Lung (tissue), 12 donors: ENCODE results near the gene PRKCA. TPM values are rescaled to one million over a fixed set of nuclear protein-coding genes. Genes with fewer than 3 reads are reported as not detected.

Experiments
- ATAC-seq: fragments of 200-7000 bp; cut with Tn5 transposase; one replicate; pipeline ENCODE4 v1.9.1; 2020; ENCODE audit warnings: moderate number of reproducible peaks; ENCODE audit not compliant: insufficient read depth, low FRiP score
- DNase-seq, 3 donors: peaks; one replicate each; pipeline ENCODE4 v3.0.0-alpha.2; 2013 to 2017
- H3K27ac ChIP-seq, 2 donors: one replicate each; pipeline ENCODE4 v1.5.1; 2013; ENCODE audit warnings: mild to moderate bottlenecking in 2 of 2, moderate library complexity in 2 of 2, control low read depth in 1 of 2, inconsistent platforms in 1 of 2, low read depth in 1 of 2, low read length in 1 of 2
- H3K27me3 ChIP-seq, 3 donors: one replicate each; pipeline ENCODE4 v1.5.1; 2013; ENCODE audit warnings: low read length in 2 of 3; ENCODE audit not compliant: control insufficient read depth in 3 of 3, insufficient read depth in 3 of 3
- H3K36me3 ChIP-seq, 4 donors: one replicate each; pipeline ENCODE4 v1.5.1; 2013; ENCODE audit warnings: low read length in 4 of 4, mild to moderate bottlenecking in 1 of 4, moderate library complexity in 1 of 4; ENCODE audit not compliant: control insufficient read depth in 4 of 4, insufficient read depth in 4 of 4
- H3K4me1 ChIP-seq, 5 donors: one replicate each; pipeline ENCODE4 v1.5.1; 2013; ENCODE audit warnings: low read length in 5 of 5, mild to moderate bottlenecking in 2 of 5, moderate library complexity in 1 of 5; ENCODE audit not compliant: control insufficient read depth in 5 of 5, insufficient read depth in 5 of 5
- H3K4me3 ChIP-seq: one replicate; pipeline ENCODE4 v1.5.1; 2013; ENCODE audit warnings: mild to moderate bottlenecking, control low read depth, moderate library complexity
- H3K9ac ChIP-seq, 2 donors: one replicate each; pipeline ENCODE4 v1.5.1; 2013; ENCODE audit warnings: low read length in 2 of 2, control low read depth in 1 of 2; ENCODE audit not compliant: insufficient read depth in 1 of 2
- H3K9me3 ChIP-seq, 4 donors: one replicate each; pipeline ENCODE4 v1.5.1; 2013; ENCODE audit warnings: low read length in 3 of 4, mild to moderate bottlenecking in 1 of 4, moderate library complexity in 1 of 4; ENCODE audit not compliant: control insufficient read depth in 4 of 4, insufficient read depth in 3 of 4
- WGBS, 2 donors: extraction: QIAGEN DNeasy Blood & Tissue Kit; methylation state at CpG; one replicate each; pipeline ENCODE4 v1.1.7; 2013; 5-methylcytosine and 5-hydroxymethylcytosine counted together
- polyA plus RNA-seq, 2 donors: library from polyadenylated mRNA; stranded (reverse); fragments of 200-250 nt; gene quantifications; one replicate each; pipeline ENCODE4 v1.2.1, GENCODE V29; 2013
- total RNA-seq, 2 donors: library from RNA; depleted of rRNA in 1 of 2; stranded (reverse); fragments of >200 nt in 1 of 2; gene quantifications; one replicate each; pipeline ENCODE4 v1.2.1, GENCODE V29; 2014 to 2021
- TF ChIP-seq, protein P1 (sequence below): IDR thresholded peaks from 2 replicates; pipeline ENCODE4 v1.5.1; 2012; ENCODE audit warnings: mild to moderate bottlenecking; ENCODE audit errors: control extremely low read depth, extremely low read depth
- donor health status: control.
- donor health status: control.
- donor health status: Bipolar disorder and iron deficiency.
- donor health status: healthy.
- donor health status: DM: yes; HTN: yes; CAD: no.

The PRKCA gene
- total and polyA plus RNA-seq, 4 donors: 3.4 to 34.8 (median 13.8) TPM

- no peak for DNase-seq
- 92 to 100% methylated on average over 2 of the region's 2 CpGs for WGBS, 2 donors
Measured at GRCh38 chr17:66593116-66593515, 290.7 kb downstream of the PRKCA start.

GRCh38 chr17:66595893-66596292 lies 293.5 kb downstream of the PRKCA start:
- Histone ChIP-seq H3K27ac (no peak overlapping the region), H3K27me3 (no peaks in the 10 kb centered on the region), H3K4me1 (peaks cover 0 to 4% (median 0%) of the 10 kb centered on the region in 5 donors), H3K4me3 (no peak overlapping the region), H3K36me3 (no peaks in the 10 kb centered on the region), H3K9me3 (peaks cover 0 to 2% (median 0%) of the 10 kb centered on the region in 4 donors), H3K9ac (no peak overlapping the region)
- 94% methylated on average over 12 of the region's 12 CpGs for whole genome bisulfite sequencing, 2 donors
- DNase-seq (no peak), ATAC-seq (no peak)
- TF ChIP-seq, protein P1, sequence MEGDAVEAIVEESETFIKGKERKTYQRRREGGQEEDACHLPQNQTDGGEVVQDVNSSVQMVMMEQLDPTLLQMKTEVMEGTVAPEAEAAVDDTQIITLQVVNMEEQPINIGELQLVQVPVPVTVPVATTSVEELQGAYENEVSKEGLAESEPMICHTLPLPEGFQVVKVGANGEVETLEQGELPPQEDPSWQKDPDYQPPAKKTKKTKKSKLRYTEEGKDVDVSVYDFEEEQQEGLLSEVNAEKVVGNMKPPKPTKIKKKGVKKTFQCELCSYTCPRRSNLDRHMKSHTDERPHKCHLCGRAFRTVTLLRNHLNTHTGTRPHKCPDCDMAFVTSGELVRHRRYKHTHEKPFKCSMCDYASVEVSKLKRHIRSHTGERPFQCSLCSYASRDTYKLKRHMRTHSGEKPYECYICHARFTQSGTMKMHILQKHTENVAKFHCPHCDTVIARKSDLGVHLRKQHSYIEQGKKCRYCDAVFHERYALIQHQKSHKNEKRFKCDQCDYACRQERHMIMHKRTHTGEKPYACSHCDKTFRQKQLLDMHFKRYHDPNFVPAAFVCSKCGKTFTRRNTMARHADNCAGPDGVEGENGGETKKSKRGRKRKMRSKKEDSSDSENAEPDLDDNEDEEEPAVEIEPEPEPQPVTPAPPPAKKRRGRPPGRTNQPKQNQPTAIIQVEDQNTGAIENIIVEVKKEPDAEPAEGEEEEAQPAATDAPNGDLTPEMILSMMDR: no peak

More at GRCh38 chr17:66593116-66593515, 290.7 kb downstream of the PRKCA start:
- Histone ChIP-seq H3K27me3 (no peaks in the 10 kb centered on the region), H3K36me3 (no peaks in the 10 kb centered on the region), H3K4me1 (peaks cover 0 to 4% (median 0%) of the 10 kb centered on the region in 5 donors), H3K9me3 (peaks cover 0 to 2% (median 0%) of the 10 kb centered on the region in 4 donors), H3K4me3 (no peak overlapping the region), H3K27ac (no peak overlapping the region), H3K9ac (no peak overlapping the region)
- TF ChIP-seq, protein P1: no peak
- ATAC-seq: no peak

- Histone ChIP-seq H3K9ac (no peak overlapping the region), H3K9me3 (no peaks in the 10 kb centered on the region), H3K27ac (no peak overlapping the region), H3K27me3 (no peaks in the 10 kb centered on the region), H3K4me3 (no peak overlapping the region), H3K36me3 (no peaks in the 10 kb centered on the region), H3K4me1 (peaks cover 0 to 44% (median 6%) of the 10 kb centered on the region in 5 donors)
- DNase-seq (peak in 1 of 3 donors; percentile 43), ATAC-seq (no peak)
- WGBS, 2 donors: 89 to 91% methylated on average over 14 of the region's 14 CpGs
- TF ChIP-seq, protein P1: no peak
Measured at GRCh38 chr17:66602659-66603384, 300.4 kb downstream of the PRKCA start.
